Activated naive CD4-positive, alpha-beta T cell treated with anti-CD3 and anti-CD28 coated beads, Interleukin-2, amount 10 ng/mL, durations not matched to agents 7 days and 5 days (primary cell): ENCODE measurements around the gene SC5D.
A peak's percentile ranks its signal among the peaks of the same experiment; 100 is the strongest.

Experiments used
- CTCF ChIA-PET: fragments of 350-600 bp; sonication (Branson Sonifier 250); formaldehyde crosslinking; loops from one replicate; lab custom pipeline; 2021; ENCODE audit warnings: antibody characterized with exemption; lab: Charles Lee
- DNase-seq: peaks from one replicate; pipeline ENCODE4 v3.0.0-alpha.2; 2020
- H3K27ac Mint-ChIP-seq: one replicate; pipeline ENCODE4 v1.8.0; 2021; ENCODE audit warnings: mild to moderate bottlenecking, moderate library complexity, mixed read lengths
- H3K27me3 Mint-ChIP-seq: one replicate; pipeline ENCODE4 v1.8.0; 2021; ENCODE audit warnings: mild to moderate bottlenecking, mixed read lengths
- H3K36me3 Mint-ChIP-seq: one replicate; pipeline ENCODE4 v1.8.0; 2021; ENCODE audit warnings: mixed read lengths
- H3K4me1 Mint-ChIP-seq: one replicate; pipeline ENCODE4 v1.8.0; 2021; ENCODE audit warnings: mixed read lengths
- H3K4me3 Mint-ChIP-seq: one replicate; pipeline ENCODE4 v1.8.0; 2021; ENCODE audit warnings: mild to moderate bottlenecking, moderate library complexity, mixed read lengths
- H3K9me3 Mint-ChIP-seq: one replicate; pipeline ENCODE4 v1.8.0; 2021; ENCODE audit warnings: mixed read lengths

SC5D gene

GRCh38 chr11:121328176-121328966, 35.8 kb downstream of the SC5D start:
- peaks cover 7% of the 10 kb centered on the region for H3K27me3 Mint-ChIP-seq
- H3K4me1 Mint-ChIP-seq: peaks cover 8% of the 10 kb centered on the region
- H3K9me3 Mint-ChIP-seq: no peaks in the 10 kb centered on the region
- H3K4me3 Mint-ChIP-seq: no peak overlapping the region
- CTCF ChIA-PET: interaction anchor here (0.8 to 1.6 kb wide), 4 partner anchors 39 to 122 kb away, joined by 3 to 5 read pairs (median 4); no protein-coding TSS in a partner anchor
- DNase-seq: peak; percentile 64
- H3K27ac Mint-ChIP-seq: no peak overlapping the region
- peaks cover 3% of the 10 kb centered on the region for H3K36me3 Mint-ChIP-seq

- Mint-ChIP-seq H3K9me3 (no peaks in the 10 kb centered on the region), H3K27me3 (peaks cover 7% of the 10 kb centered on the region), H3K27ac (no peak overlapping the region), H3K4me1 (peaks cover 10% of the 10 kb centered on the region), H3K36me3 (peaks cover 3% of the 10 kb centered on the region), H3K4me3 (no peak overlapping the region)
- CTCF ChIA-PET: interaction anchor here (0.8 to 1.2 kb wide), 2 partner anchors 98 to 121 kb away, joined by 3 to 4 read pairs; no protein-coding TSS in a partner anchor
- DNase-seq: peak; percentile 43
Observed at GRCh38 chr11:121328967-121329679, 36.6 kb downstream of the SC5D start.

GRCh38 chr11:121329781-121330395, 37.3 kb downstream of the SC5D start:
- H3K27me3 Mint-ChIP-seq: peaks cover 7% of the 10 kb centered on the region
- DNase-seq: no peak
- H3K4me3 Mint-ChIP-seq: no peak overlapping the region
- peaks cover 3% of the 10 kb centered on the region for H3K36me3 Mint-ChIP-seq
- no peak overlapping the region for H3K27ac Mint-ChIP-seq
- CTCF ChIA-PET: no interaction called here
- H3K9me3 Mint-ChIP-seq: no peaks in the 10 kb centered on the region
- peaks cover 11% of the 10 kb centered on the region for H3K4me1 Mint-ChIP-seq

- Mint-ChIP-seq H3K9me3 (no peaks in the 10 kb centered on the region), H3K4me3 (no peak overlapping the region), H3K27me3 (peaks cover 10% of the 10 kb centered on the region), H3K36me3 (no peaks in the 10 kb centered on the region), H3K4me1 (peaks cover 13% of the 10 kb centered on the region), H3K27ac (no peak overlapping the region)
- CTCF ChIA-PET: interaction anchor here (1.4 kb wide), 1 partner anchor 11 kb away, joined by 5 read pairs; no protein-coding TSS in a partner anchor
- no peak for DNase-seq
Observed at GRCh38 chr11:121330614-121331435, 38.3 kb downstream of the SC5D start.

- H3K4me3 Mint-ChIP-seq: no peak overlapping the region
- DNase-seq: no peak
- peaks cover 10% of the 10 kb centered on the region for H3K27me3 Mint-ChIP-seq
- no peaks in the 10 kb centered on the region for H3K9me3 Mint-ChIP-seq
- H3K4me1 Mint-ChIP-seq: peaks cover 50% of the 10 kb centered on the region
- CTCF ChIA-PET: interaction anchor here (0.7 to 1.6 kb wide), 4 partner anchors 11 to 134 kb away, joined by 3 to 4 read pairs (median 3); no protein-coding TSS in a partner anchor
- H3K27ac Mint-ChIP-seq: no peak overlapping the region
- no peaks in the 10 kb centered on the region for H3K36me3 Mint-ChIP-seq
Observed at GRCh38 chr11:121334973-121335710, 42.6 kb downstream of the SC5D start.

- no peak for DNase-seq
- CTCF ChIA-PET: interaction anchor here (0.9 to 2.1 kb wide), 6 partner anchors 17 to 255 kb away, joined by 3 to 6 read pairs (median 4); partner anchors contain the start of genes SORL1 and SORL1-AS1
- no peak overlapping the region for H3K27ac Mint-ChIP-seq
- peaks cover 3% of the 10 kb centered on the region for H3K27me3 Mint-ChIP-seq
- H3K4me1 Mint-ChIP-seq: peaks cover 57% of the 10 kb centered on the region
- no peaks in the 10 kb centered on the region for H3K36me3 Mint-ChIP-seq
- H3K9me3 Mint-ChIP-seq: no peaks in the 10 kb centered on the region
- no peak overlapping the region for H3K4me3 Mint-ChIP-seq
Observed at GRCh38 chr11:121336279-121336937, 43.8 kb downstream of the SC5D start.

- Mint-ChIP-seq H3K36me3 (no peaks in the 10 kb centered on the region), H3K27ac (peak overlapping the region; percentile 40), H3K4me1 (peaks cover 63% of the 10 kb centered on the region), H3K4me3 (no peak overlapping the region), H3K9me3 (no peaks in the 10 kb centered on the region), H3K27me3 (peaks cover 3% of the 10 kb centered on the region)
- CTCF ChIA-PET: interaction anchor here (1.3 to 2.1 kb wide), 5 partner anchors 30 to 254 kb away, joined by 3 to 6 read pairs (median 5); partner anchors contain the start of genes SORL1 and SORL1-AS1
- peak; percentile 49 for DNase-seq
Observed at GRCh38 chr11:121337078-121337477, 44.5 kb downstream of the SC5D start.

- peak overlapping the region; percentile 40 for H3K27ac Mint-ChIP-seq
- no peaks in the 10 kb centered on the region for H3K9me3 Mint-ChIP-seq
- peaks cover 66% of the 10 kb centered on the region for H3K4me1 Mint-ChIP-seq
- peaks cover 3% of the 10 kb centered on the region for H3K27me3 Mint-ChIP-seq
- H3K4me3 Mint-ChIP-seq: no peak overlapping the region
- CTCF ChIA-PET: interaction anchor here (1.3 to 2.1 kb wide), 4 partner anchors 29 to 114 kb away, joined by 3 to 6 read pairs (median 4); partner anchors contain the start of genes SORL1 and SORL1-AS1
- no peaks in the 10 kb centered on the region for H3K36me3 Mint-ChIP-seq
- no peak for DNase-seq
Observed at GRCh38 chr11:121337740-121338272, 45.2 kb downstream of the SC5D start.

- H3K27ac Mint-ChIP-seq: no peak overlapping the region
- CTCF ChIA-PET: interaction anchor here (1.3 to 1.9 kb wide), 2 partner anchors 34 to 113 kb away, joined by 3 to 6 read pairs; partner anchors contain the start of genes SORL1 and SORL1-AS1
Observed at GRCh38 chr11:121338536-121338935, 46.0 kb downstream of the SC5D start.

GRCh38 chr11:121340032-121340580, 47.5 kb downstream of the SC5D start:
- H3K4me3 Mint-ChIP-seq: no peak overlapping the region
- no peak overlapping the region for H3K27ac Mint-ChIP-seq
- H3K4me1 Mint-ChIP-seq: peaks cover 62% of the 10 kb centered on the region
- H3K36me3 Mint-ChIP-seq: no peaks in the 10 kb centered on the region
- H3K9me3 Mint-ChIP-seq: no peaks in the 10 kb centered on the region
- CTCF ChIA-PET: no interaction called here
- peaks cover under 1% of the 10 kb centered on the region for H3K27me3 Mint-ChIP-seq
- no peak for DNase-seq

More at GRCh38 chr11:121338536-121338935, 46.0 kb downstream of the SC5D start:
- Mint-ChIP-seq H3K9me3 (no peaks in the 10 kb centered on the region), H3K4me1 (peaks cover 66% of the 10 kb centered on the region), H3K36me3 (no peaks in the 10 kb centered on the region), H3K27me3 (peaks cover 3% of the 10 kb centered on the region), H3K4me3 (no peak overlapping the region)
- DNase-seq: no peak

- no peaks in the 10 kb centered on the region for H3K27me3 Mint-ChIP-seq
- peak; percentile 45 for DNase-seq
- peak overlapping the region; percentile 83 for H3K27ac Mint-ChIP-seq
- no peaks in the 10 kb centered on the region for H3K36me3 Mint-ChIP-seq
- peaks cover 51% of the 10 kb centered on the region for H3K4me1 Mint-ChIP-seq
- CTCF ChIA-PET: no interaction called here
- no peaks in the 10 kb centered on the region for H3K9me3 Mint-ChIP-seq
- no peak overlapping the region for H3K4me3 Mint-ChIP-seq
Observed at GRCh38 chr11:121341609-121342008, 49.0 kb downstream of the SC5D start.

- H3K4me1 Mint-ChIP-seq: peaks cover 24% of the 10 kb centered on the region
- H3K27ac Mint-ChIP-seq: no peak overlapping the region
- no peaks in the 10 kb centered on the region for H3K36me3 Mint-ChIP-seq
- peaks cover 15% of the 10 kb centered on the region for H3K27me3 Mint-ChIP-seq
- CTCF ChIA-PET: interaction anchor here (1.0 to 1.7 kb wide), 2 partner anchors 11 to 15 kb away, joined by 3 to 4 read pairs; no protein-coding TSS in a partner anchor
- no peak for DNase-seq
- no peaks in the 10 kb centered on the region for H3K9me3 Mint-ChIP-seq
- H3K4me3 Mint-ChIP-seq: no peak overlapping the region
Observed at GRCh38 chr11:121344824-121345223, 52.3 kb downstream of the SC5D start.
